OCI-LY7 (cell line): Measurements from ENCODE around the gene SLC25A20. TPM values are rescaled to one million over a fixed set of nuclear protein-coding genes. Genes with fewer than 3 reads are reported as not detected.

ENCODE experiments used
- BruUV-seq: library from RNA; stranded (reverse); fragments of 400-500 nt; replicated peaks from 2 replicates; lab custom pipeline; 2021; lab: Mats Ljungman, UMichigan
- CTCF ChIA-PET: fragments of 300-600 bp; sonication (Branson Sonifier 250); formaldehyde crosslinking; loops from one replicate; lab custom pipeline; 2022; ENCODE audit warnings: antibody characterized with exemption; ENCODE audit not compliant: unreplicated experiment; lab: Charles Lee
- POLR2A ChIA-PET: fragments of 300-600 bp; sonication (Branson Sonifier 250); formaldehyde crosslinking; loops from one replicate; lab custom pipeline; 2022; ENCODE audit warnings: antibody characterized with exemption; lab: Charles Lee
- DNase-seq: peaks from one replicate; pipeline ENCODE4 v3.0.0-alpha.2; 2015; ENCODE audit warnings: low spot score
- H2AFZ ChIP-seq: fragments of 200-600 bp; sonication (generic), shearing (Covaris generic); 2 replicates; pipeline ENCODE4 v1.6.1; 2014; ENCODE audit warnings: mild to moderate bottlenecking, antibody characterized with exemption, low read length, moderate library complexity
- H3K27ac ChIP-seq: fragments of 200-600 bp; sonication (generic); 2 replicates; pipeline ENCODE4 v1.5.1; 2014; ENCODE audit warnings: mixed run types, low read depth, mild to moderate bottlenecking, moderate library complexity, low read length, inconsistent platforms; ENCODE audit not compliant: poor library complexity, severe bottlenecking
- H3K36me3 ChIP-seq: fragments of 200-600 bp; sonication (generic); 2 replicates; pipeline ENCODE4 v1.6.1; 2014; ENCODE audit warnings: mild to moderate bottlenecking, antibody characterized with exemption, low read length, moderate library complexity, mixed read lengths; ENCODE audit not compliant: insufficient read depth
- H3K4me1 ChIP-seq: fragments of 200-600 bp; sonication (generic); 2 replicates; pipeline ENCODE4 v1.5.1; 2014; ENCODE audit warnings: mild to moderate bottlenecking, low read length; ENCODE audit not compliant: insufficient read depth, poor library complexity, severe bottlenecking
- H3K4me2 ChIP-seq: fragments of 200-600 bp; sonication (generic); 2 replicates; pipeline ENCODE4 v1.6.1; 2014; ENCODE audit warnings: mild to moderate bottlenecking, low read length
- H3K4me3 ChIP-seq: fragments of 200-600 bp; sonication (generic); 2 replicates; pipeline ENCODE4 v1.5.1; 2014; ENCODE audit warnings: mild to moderate bottlenecking, low read depth, low read length; ENCODE audit not compliant: poor library complexity, severe bottlenecking
- H3K79me2 ChIP-seq: fragments of 200-600 bp; sonication (generic); 2 replicates; pipeline ENCODE4 v1.6.1; 2016; ENCODE audit warnings: low read depth, mild to moderate bottlenecking, low read length, moderate library complexity, mixed read lengths; ENCODE audit not compliant: insufficient read depth
- H3K9me2 ChIP-seq: fragments of 200-600 bp; sonication (generic); 2 replicates; pipeline ENCODE4 v1.6.1; 2016; ENCODE audit warnings: mild to moderate bottlenecking, low read length, mixed read lengths; ENCODE audit not compliant: insufficient read depth
- H3K9me3 ChIP-seq: fragments of 200-600 bp; sonication (generic); 2 replicates; pipeline ENCODE4 v1.6.1; 2014; ENCODE audit warnings: mild to moderate bottlenecking, mixed run types, low read length, mixed read lengths
- H4K20me1 ChIP-seq: fragments of 200-600 bp; sonication (generic); 2 replicates; pipeline ENCODE4 v1.6.1; 2014; ENCODE audit warnings: mild to moderate bottlenecking, antibody characterized with exemption, low read length, moderate library complexity, mixed read lengths; ENCODE audit not compliant: insufficient read depth
- CTCF ChIP-seq: fragments of 200-600 bp; sonication (generic); conservative IDR thresholded peaks from 2 replicates; pipeline ENCODE4 v1.5.1; 2014; ENCODE audit warnings: mild to moderate bottlenecking, antibody characterized with exemption, low read length, moderate library complexity, mixed read lengths
- EZH2phosphoT487 ChIP-seq: fragments of 200-600 bp; sonication (generic); IDR thresholded peaks from 2 replicates; pipeline ENCODE4 v1.6.1; 2018; ENCODE audit warnings: low read depth, borderline replicate concordance, mild to moderate bottlenecking, mixed run types, antibody characterized with exemption, low read length, moderate library complexity, mixed read lengths
- intact Hi-C: fragments of 100-400 bp; cut with micrococcal nuclease; formaldehyde crosslinking; loops from one replicate; pipeline ENCODE4 v1.10.0; 2022; ENCODE audit not compliant: unreplicated experiment
- total RNA-seq, 2 experiments: library from RNA; depleted of rRNA in 1 of 2; stranded (reverse); fragments of >200 nt in 1 of 2; shearing (Covaris generic) in 1 of 2; gene quantifications; 2 replicates each; pipeline ENCODE4 v1.2.3, GENCODE V29; 2014 to 2022

The SLC25A20 gene
- total RNA-seq, 2 experiments from 2014 or later: 19.1 to 20.9 TPM

- Histone ChIP-seq H3K36me3 (peaks cover 9% of the 10 kb centered on the region; the same call in 1 of the 2 replicates), H4K20me1 (no peaks in the 10 kb centered on the region), H3K4me3 (no peak overlapping the region), H3K79me2 (no peaks in the 10 kb centered on the region), H3K4me2 (no peak overlapping the region), H3K4me1 (no peaks in the 10 kb centered on the region), H3K27ac (no peak overlapping the region), H2AFZ (no peak overlapping the region), H3K9me3 (no peaks in the 10 kb centered on the region), H3K9me2 (no peaks in the 10 kb centered on the region)
- CTCF ChIA-PET: interaction anchor here (1.0 kb wide), 1 partner anchor 16 kb away, joined by 3 read pairs; no protein-coding TSS in a partner anchor
- DNase-seq: no peak
- no TSS peak for BruUV-seq
- no peak for TF ChIP-seq EZH2phosphoT487
- TF ChIP-seq CTCF: no peak
- POLR2A ChIA-PET: no interaction called here
- intact Hi-C loops: no loop called here
Measured at GRCh38 chr3:48881652-48882114, 17.0 kb downstream of the SLC25A20 start.

- no peaks in the 10 kb centered on the region for H4K20me1 ChIP-seq
- H3K4me2 ChIP-seq: no peak overlapping the region
- H3K27ac ChIP-seq: no peak overlapping the region
- intact Hi-C loops: no loop called here
- no peak overlapping the region for H3K4me3 ChIP-seq
- peaks cover 9% of the 10 kb centered on the region; the same call in 1 of the 2 replicates for H3K36me3 ChIP-seq
- DNase-seq: no peak
- no peaks in the 10 kb centered on the region for H3K79me2 ChIP-seq
- ChIA-PET CTCF (interaction anchor here (1.0 kb wide), 1 partner anchor 17 kb away, joined by 3 read pairs; no protein-coding TSS in a partner anchor), POLR2A (no interaction called here)
- H2AFZ ChIP-seq: no peak overlapping the region
- TF ChIP-seq EZH2phosphoT487: no peak
- TF ChIP-seq CTCF: no peak
- H3K4me1 ChIP-seq: no peaks in the 10 kb centered on the region
- H3K9me2 ChIP-seq: no peaks in the 10 kb centered on the region
- H3K9me3 ChIP-seq: no peaks in the 10 kb centered on the region
- BruUV-seq: no TSS peak
Measured at GRCh38 chr3:48881006-48881405, 17.7 kb downstream of the SLC25A20 start.

GRCh38 chr3:48879994-48880377 is 18.7 kb downstream of the SLC25A20 start:
- DNase-seq: no peak
- TF ChIP-seq CTCF (no peak), EZH2phosphoT487 (no peak)
- Histone ChIP-seq H3K4me1 (no peaks in the 10 kb centered on the region), H2AFZ (no peak overlapping the region), H3K27ac (no peak overlapping the region), H3K36me3 (peaks cover 9% of the 10 kb centered on the region; the same call in 1 of the 2 replicates), H3K4me2 (no peak overlapping the region), H3K4me3 (no peak overlapping the region), H3K9me2 (no peaks in the 10 kb centered on the region), H3K9me3 (no peaks in the 10 kb centered on the region), H4K20me1 (no peaks in the 10 kb centered on the region), H3K79me2 (no peaks in the 10 kb centered on the region)
- ChIA-PET CTCF (no interaction called here), POLR2A (interaction anchor here (0.6 kb wide), 1 partner anchor 211 kb away, joined by 3 read pairs; no protein-coding TSS in a partner anchor)
- BruUV-seq: no TSS peak
- intact Hi-C loops: no loop called here
